GM04504 (cell line): Measurements from ENCODE around the gene SLC26A1.

ENCODE experiments used
- DNase-seq: peaks from one replicate; pipeline ENCODE4 v3.0.0-alpha.2; 2012; ENCODE audit warnings: low read depth

The SLC26A1 gene

GRCh38 chr4:964346-965025, 28.7 kb downstream of the SLC26A1 start:
- no peak for DNase-seq

- no peak for DNase-seq
These were observed 29.7 kb downstream of the SLC26A1 start for GRCh38 chr4:963276-964225.

GRCh38 chr4:962231-963208, 30.7 kb downstream of the SLC26A1 start:
- no peak for DNase-seq

- DNase-seq, result no peak
These were observed 31.6 kb downstream of the SLC26A1 start for GRCh38 chr4:961351-962230.

GRCh38 chr4:960636-961350, 32.4 kb downstream of the SLC26A1 start:
- no peak for DNase-seq

GRCh38 chr4:960140-960635, 33.0 kb downstream of the SLC26A1 start:
- no peak for DNase-seq

- DNase-seq, result no peak
These were observed 33.7 kb downstream of the SLC26A1 start for GRCh38 chr4:959338-960139.

- DNase-seq, result no peak
These were observed 34.4 kb downstream of the SLC26A1 start for GRCh38 chr4:958696-959337.

- DNase-seq, result no peak
These were observed 34.9 kb downstream of the SLC26A1 start for GRCh38 chr4:958314-958665.

- DNase-seq, result no peak
These were observed 35.5 kb downstream of the SLC26A1 start for GRCh38 chr4:957581-958313.

GRCh38 chr4:957231-957580, 36.0 kb downstream of the SLC26A1 start:
- no peak for DNase-seq

- DNase-seq, result no peak
These were observed 36.5 kb downstream of the SLC26A1 start for GRCh38 chr4:956531-957230.

GRCh38 chr4:955931-956381, 37.2 kb downstream of the SLC26A1 start:
- DNase-seq, result no peak

GRCh38 chr4:955161-955921, 37.9 kb downstream of the SLC26A1 start:
- DNase-seq, result no peak

- DNase-seq, result no peak
These were observed 38.8 kb downstream of the SLC26A1 start for GRCh38 chr4:954211-955020.

GRCh38 chr4:953574-953915, 39.7 kb downstream of the SLC26A1 start:
- DNase-seq, result no peak
